ENCODE measurements around the gene MTAP.

MTAP gene

DNA sequence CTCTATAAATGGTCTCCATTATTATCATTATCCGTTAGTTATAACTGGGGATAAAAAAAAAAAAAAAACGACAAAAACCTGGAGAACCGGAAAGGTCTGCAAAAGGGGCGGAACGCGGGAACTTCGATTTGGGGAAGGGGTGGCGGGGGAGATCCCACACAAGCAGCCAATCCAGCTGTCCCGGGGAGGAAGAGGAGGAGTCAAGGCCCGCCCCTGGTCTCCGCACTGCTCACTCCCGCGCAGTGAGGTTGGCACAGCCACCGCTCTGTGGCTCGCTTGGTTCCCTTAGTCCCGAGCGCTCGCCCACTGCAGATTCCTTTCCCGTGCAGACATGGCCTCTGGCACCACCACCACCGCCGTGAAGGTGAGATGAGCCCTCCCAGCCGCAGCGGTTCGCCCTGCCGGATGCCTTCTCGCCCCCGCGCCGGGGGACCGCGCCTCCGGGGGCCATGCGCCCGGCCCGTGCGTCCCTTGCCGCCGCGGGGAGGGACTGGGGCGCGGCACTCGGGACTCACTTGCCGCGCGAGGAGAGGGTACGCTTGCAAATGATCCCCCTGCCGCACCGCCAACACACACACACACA lies at the start of gene MTAP:
Gene MTAP, plus strand, starts transcription at position 219 of the 583 bp plus-strand sequence. Its CDS starts 113 bp downstream, at position 332.
- peak; percentile 79 for DNase-seq

DNA sequence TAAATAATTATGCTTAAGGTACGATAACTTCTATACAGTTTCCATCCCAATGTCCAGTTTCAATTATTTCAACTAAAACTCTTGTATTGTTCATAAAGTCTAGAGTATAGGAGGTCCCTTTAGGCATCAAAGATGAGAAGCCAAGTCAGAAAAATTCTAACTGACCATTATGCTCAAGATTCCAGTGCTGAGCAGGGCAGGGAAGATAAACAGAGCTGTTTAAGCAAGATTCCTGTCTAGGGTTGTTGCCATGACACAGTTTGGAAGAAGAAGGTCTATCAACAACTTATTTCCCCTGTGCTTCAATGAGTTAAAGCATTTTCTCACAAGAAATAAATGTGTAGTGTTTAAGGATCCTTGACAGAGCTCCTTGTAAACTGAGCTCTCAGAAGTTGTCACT lies 48.9 kb upstream of the MTAP start:
- no peak for DNase-seq

- no peak for DNase-seq
Measured at GRCh38 chr9:21754741-21755140, 47.7 kb upstream of the MTAP start.

DNA sequence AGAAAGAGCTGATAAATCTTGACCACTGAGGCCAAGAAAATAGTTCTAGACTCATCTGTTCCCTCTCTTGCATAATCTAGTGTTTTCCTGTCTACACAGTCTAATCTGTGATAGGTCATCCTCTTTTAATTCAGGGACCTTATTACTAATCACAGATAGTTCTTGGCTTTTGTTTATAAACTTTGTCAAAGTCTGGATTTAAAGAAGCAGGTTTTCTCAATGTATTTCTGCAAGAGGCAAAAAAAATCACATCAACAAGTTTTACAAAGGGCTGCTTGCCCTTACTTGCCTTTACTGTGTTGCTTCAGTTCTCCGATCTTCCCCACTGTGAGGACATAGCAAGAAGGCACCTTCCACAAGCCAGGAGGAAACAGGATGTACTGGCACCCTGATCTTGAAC lies 43.9 kb upstream of the MTAP start:
- no peak for DNase-seq

GRCh38 chr9:21761309-21761901 lies 41.0 kb upstream of the MTAP start:
- peak; percentile 35 for DNase-seq

DNA sequence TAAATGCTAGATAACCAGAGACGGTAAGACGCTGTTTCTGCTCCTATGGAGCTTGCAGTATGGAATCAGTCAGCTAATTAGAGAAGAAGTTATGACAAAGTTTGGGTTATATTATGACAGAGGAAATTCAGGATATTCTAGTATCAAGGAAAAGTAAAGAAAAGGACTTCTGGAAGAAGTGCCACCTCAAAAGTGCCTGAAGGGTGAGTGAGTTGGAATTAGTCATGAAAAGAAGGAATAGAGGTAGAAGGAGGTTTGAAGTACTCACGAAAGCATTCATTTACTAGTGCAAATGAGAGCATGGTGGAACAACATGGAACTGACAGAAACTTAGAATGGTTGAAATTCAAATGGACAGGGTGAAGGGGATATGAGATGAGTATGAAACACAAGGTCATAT lies 40.4 kb upstream of the MTAP start:
- no peak for DNase-seq

DNA sequence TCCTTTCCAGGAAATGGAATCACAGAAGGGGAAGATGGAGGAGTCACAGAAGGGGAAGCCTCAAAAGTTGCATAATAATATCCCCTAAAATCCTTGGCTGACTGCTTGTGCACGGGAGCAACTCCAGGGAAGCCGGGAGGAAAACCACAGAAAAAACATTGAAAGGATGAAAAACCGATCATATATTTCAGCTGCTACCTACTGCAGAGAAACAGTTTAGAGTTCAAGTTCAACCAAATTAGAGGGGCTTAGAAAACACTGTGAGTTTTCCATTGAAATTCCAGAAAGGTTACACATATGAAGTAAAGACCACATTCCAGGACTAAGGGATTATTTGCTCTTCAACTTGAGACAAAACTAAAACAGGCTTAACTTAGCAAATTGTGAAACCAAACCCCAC lies 37.6 kb upstream of the MTAP start:
- no peak for DNase-seq

DNA sequence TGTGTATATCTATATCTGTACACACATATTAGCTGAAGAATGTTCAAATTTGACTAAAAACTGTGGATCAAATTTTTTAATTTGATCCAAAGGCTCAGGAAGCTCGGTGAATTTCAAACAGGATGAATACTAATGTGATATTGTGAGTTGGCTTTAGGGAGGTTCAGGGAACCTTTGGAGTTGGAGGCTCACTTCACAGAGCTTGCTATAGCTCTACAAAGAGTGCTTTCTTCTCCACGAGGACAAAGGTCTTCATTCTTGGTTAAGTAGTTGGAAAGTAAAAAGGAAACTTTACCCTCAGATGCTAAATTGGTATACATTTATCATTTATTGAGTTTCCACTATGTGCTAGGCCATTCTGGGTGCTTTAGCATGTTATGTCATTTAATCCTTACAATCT lies 36.3 kb upstream of the MTAP start:
- DNase-seq = no peak

- no peak for DNase-seq
Measured at GRCh38 chr9:21770871-21771560, 31.4 kb upstream of the MTAP start.

DNA sequence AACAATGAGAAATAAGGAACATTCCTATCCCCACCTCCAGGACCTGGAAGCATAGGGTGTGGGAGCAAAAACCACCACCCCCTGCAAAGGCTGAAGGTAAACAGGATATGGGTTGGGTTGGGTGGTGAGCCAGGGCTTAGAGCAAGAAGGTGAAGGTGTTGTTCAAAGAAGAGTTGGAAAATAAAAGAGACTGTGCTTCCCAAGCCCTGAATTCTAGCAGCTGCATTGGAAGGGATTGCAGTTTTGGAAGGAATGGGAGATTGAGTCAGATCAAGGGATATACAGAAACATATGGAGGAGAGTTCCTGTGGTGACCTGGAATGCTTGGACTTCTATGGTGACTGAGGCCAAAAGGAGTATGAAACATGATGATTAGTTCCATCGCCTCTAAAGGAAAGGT lies 24.7 kb upstream of the MTAP start:
- no peak for DNase-seq

DNA sequence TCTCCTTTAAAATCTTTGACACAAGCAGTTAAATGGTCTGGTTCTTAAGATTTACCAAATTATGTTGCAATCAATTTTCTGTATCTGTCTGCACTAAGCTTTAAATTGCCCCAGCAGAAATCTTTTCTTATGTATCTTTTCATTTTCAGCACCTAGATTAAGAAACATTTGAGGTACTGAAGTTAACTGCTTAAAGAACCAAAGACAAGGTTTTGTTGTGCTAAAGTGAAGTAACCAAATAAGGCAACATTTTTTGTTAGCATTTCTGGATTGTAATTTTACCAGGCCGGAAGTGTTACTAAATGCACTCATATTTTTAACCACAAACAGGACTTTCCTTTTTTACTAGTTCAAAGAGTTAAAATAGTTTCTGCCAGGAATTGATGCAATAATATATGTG lies 24.1 kb upstream of the MTAP start:
- DNase-seq = no peak

GRCh38 chr9:21779397-21779796 lies 23.0 kb upstream of the MTAP start:
- DNase-seq = no peak

DNA sequence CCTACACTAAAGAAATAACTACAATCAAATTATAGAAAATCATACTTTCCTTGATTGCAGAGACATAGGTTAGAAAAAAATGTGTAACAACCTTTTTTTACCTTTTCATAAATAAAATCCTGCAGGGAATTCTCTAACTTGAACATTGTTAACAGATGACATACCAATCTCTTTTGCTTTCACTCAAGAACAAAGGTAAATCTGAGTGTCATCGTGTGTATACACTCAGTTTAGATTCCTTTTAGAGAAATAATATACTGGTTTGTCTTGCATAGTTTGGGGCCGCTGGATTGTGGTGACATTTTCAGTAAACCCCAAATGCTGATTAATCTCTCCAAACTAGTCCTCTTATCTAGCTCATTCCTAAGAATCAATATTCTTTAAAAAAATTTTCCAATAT lies 20.8 kb upstream of the MTAP start:
- DNase-seq = no peak

GRCh38 chr9:21782205-21782604 lies 20.2 kb upstream of the MTAP start:
- no peak for DNase-seq

DNA sequence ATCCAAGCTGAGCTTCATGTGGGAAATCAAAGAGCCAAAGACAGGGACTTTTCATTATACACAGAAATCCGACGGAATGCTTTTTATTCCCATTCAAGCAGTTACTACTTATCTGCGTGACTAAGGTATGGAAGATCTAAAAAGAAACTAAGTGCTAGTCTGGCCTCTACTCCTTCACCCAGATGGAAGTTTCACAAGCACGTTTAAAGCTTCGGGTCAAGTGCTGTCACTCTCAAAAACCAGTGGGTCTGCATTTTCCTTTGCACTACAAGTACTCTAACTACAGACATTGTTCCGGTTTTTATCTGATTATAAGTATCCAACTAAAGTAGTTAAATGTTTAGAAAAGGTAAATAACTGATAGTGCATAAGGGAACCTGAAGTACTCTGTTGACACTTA lies 13.7 kb upstream of the MTAP start:
- no peak for DNase-seq

- DNase-seq = peak; percentile 41
Measured at GRCh38 chr9:21789541-21790037, 12.8 kb upstream of the MTAP start.

DNA sequence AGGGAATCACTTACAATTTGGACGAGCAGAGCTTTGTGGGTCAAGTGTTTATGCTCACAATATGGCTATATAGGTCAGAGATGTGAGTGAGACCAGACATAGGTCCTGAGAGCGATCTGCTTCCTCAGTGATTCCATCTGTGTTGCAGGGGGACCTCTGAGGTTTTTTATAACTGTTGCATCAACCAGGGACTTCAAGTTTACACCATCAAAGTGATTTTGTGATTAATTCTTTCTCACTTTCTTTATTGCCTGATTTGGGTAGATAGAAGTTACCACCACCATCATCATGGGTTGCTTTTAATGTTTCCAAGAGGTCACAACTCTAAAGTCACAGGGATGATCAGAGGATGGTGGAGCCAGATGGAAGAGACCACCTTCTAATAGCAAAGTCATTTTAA lies 7.0 kb upstream of the MTAP start:
- DNase-seq = no peak

DNA sequence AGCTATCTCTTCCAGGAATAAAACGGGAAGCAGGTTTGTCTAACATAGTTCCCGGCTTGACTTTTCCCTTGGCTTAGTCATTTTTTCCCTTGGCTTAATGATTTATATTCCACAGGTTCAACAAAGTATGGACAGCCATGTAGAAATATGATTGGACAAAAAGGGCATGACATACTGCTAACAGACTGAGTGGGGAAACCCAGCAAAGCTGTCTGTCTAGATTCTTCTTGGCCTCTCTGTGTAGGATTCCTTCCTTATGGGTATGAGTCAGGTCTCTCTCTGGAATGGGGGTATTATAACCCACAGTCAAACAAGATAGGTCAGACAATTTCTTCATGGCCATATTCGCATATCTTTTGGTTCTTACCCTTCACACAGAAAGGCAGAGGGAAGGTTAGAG lies 5.7 kb upstream of the MTAP start:
- no peak for DNase-seq

- DNase-seq = no peak
Measured at GRCh38 chr9:21800931-21801682, 1.3 kb upstream of the MTAP start.

- no peak for DNase-seq
Measured at GRCh38 chr9:21801683-21802417, 586 bp upstream of the MTAP start.

GRCh38 chr9:21803649-21804048 lies 1.2 kb downstream of the MTAP start:
- no peak for DNase-seq

DNA sequence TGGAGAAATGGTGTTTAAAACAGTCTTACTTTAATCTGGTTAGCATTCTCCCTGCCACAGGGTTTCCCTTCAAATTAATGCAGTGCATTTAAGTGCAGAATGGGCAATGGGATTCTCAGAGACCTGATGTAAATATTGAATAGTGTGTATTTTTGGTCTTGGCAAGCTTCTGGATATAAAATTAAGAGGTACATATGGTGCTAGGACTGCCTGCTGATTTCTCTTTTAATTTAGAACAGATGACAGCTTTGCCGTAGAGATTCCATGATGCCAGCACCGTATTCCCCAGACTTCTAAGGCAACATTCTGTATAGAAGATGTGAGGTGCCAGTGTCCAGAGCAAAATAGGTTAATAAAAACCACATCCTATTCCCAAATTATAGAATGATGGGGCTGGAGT lies 1.9 kb downstream of the MTAP start:
- no peak for DNase-seq

GRCh38 chr9:21804791-21805190 lies 2.4 kb downstream of the MTAP start:
- no peak for DNase-seq

All from stimulated activated CD4-positive, alpha-beta T cell treated with anti-CD3 and anti-CD28 coated beads, Interleukin-1b, Interleukin-23, amount 100 ng/mL, for 48 hours (primary cell).